ENCODE data around the gene CCDC33.

The CCDC33 gene

DNA sequence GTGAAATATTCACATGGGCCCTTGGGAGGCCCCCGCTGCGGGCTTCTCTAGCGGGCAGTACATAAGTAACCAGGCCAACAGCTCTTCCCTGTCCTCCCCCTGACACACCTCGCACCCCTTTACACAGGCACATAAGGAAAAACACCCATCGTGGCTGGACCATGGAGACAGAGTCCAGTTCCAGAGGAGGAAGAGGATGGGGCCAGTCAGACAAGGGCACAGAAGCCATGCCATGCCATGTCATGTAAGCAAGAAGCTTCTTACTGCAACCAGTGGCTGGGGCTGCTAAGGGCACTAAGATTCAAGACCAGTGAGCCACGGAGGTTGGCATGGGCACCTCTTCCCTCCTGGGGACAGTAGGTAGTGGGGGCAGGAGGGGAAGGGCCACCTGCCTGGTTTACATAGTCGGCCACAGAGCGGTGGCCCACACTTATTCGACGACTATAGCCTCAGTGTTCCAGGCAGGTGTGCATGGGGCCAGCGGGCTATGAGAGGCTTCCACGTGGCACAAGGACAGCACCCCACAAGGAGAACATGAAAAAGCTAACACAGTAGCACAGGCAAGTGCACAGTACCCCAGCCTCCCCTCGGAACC, 137.0 kb downstream of the CCDC33 start:
- CTCF ChIA-PET = interaction anchor here (0.5 to 2.6 kb wide), 9 partner anchors 10 to 927 kb away, joined by 3 to 9 read pairs (median 5); no protein-coding TSS in a partner anchor
- TF ChIP-seq, protein P1, sequence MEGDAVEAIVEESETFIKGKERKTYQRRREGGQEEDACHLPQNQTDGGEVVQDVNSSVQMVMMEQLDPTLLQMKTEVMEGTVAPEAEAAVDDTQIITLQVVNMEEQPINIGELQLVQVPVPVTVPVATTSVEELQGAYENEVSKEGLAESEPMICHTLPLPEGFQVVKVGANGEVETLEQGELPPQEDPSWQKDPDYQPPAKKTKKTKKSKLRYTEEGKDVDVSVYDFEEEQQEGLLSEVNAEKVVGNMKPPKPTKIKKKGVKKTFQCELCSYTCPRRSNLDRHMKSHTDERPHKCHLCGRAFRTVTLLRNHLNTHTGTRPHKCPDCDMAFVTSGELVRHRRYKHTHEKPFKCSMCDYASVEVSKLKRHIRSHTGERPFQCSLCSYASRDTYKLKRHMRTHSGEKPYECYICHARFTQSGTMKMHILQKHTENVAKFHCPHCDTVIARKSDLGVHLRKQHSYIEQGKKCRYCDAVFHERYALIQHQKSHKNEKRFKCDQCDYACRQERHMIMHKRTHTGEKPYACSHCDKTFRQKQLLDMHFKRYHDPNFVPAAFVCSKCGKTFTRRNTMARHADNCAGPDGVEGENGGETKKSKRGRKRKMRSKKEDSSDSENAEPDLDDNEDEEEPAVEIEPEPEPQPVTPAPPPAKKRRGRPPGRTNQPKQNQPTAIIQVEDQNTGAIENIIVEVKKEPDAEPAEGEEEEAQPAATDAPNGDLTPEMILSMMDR (conservative IDR thresholded peaks at IDR 0.05; ENCODE audit: low read depth) = no peak
- no peak overlapping the region for H3K27ac ChIP-seq
- POLR2A ChIA-PET (ENCODE audit: low non-redundant PET) = no interaction called here
- no peak for DNase-seq (ENCODE audit: low spot score)

DNA sequence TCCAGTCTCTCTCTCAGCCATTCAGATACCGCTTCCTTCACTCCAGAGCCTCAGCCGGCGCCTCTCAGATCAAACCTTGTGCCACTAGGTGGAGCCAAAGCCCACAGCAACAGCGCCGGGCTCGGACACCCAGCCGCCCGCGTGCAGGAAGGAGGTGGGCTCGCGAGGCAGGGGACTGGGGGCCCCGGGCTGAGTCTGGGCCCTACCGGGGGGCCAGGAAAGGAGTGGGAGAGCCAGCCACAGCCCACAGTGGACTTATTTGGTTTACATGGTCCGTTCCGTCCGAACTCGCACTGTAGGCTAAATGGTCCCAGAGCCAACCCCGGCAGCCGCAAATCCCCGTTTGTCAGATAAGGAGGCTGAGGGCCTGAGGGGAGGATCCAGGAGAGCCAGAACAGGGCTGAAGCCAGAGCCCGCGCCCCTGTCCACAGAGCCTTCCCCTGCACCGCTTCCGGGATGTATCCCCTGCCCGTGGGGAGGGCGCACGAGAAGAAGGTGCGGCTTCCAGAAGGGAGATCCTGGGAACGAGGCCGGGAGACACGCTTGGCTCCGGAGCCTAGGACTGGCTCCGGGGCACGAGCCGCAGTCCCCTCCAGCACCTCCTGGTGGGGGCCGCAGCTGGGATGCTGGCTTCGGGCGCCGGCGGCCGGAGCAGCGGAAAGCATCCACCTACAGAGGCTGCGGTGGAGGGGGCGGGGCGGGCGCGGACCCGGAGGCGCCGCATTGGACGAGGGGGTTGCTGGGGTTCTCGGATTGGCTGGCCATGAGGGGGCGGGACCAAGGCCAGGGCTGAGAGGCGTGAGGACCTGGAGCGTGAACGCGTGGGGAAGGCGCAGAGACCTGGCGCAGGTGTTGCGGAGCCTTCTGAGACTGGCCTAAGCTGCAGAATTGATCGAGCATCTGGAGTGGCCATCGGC, 137.9 kb downstream of the CCDC33 start:
- DNase-seq (ENCODE audit: low spot score) = peak; percentile 99
- ChIA-PET CTCF (interaction anchor here (0.5 to 2.6 kb wide), 27 partner anchors 9 to 926 kb away, joined by 3 to 16 read pairs (median 4); no protein-coding TSS in a partner anchor), POLR2A (ENCODE audit: low non-redundant PET) (no interaction called here)
- TF ChIP-seq, protein P1 (conservative IDR thresholded peaks at IDR 0.05; ENCODE audit: low read depth) = peak; percentile 90
- peak overlapping the region; percentile 66 for H3K27ac ChIP-seq

DNA sequence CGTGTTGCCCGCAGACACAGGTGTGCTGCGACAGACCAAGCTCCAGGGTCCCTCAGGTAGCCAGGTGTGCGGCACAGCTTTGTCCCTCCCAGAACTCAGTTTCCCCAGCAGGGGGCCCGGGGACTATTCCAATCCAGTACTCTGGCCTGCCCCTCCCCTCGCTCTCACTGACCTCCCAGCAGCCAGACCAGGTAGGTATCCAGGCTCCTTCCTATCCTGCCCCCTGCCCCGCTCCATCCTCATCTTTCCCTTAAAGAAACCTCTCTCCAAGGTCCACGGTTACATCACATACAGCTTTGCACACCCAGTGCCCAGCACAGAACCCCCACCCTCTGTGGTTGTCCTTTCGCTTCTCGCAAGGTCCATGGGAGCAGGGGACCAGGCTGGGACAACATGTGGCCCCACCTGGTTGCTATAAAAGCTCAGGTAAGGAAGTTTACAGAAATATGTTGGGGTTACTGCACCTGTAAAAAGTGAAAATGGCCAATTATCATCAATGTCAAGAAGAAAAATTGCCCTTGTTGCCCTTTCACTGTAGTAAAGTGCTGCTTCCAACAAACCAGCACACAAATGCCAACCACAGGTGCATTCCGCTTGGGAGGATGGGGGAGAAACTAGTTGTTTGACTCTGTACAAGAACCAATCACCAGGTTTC, 138.6 kb downstream of the CCDC33 start:
- TF ChIP-seq, protein P1 (conservative IDR thresholded peaks at IDR 0.05; ENCODE audit: low read depth) = no peak
- ChIA-PET CTCF (interaction anchor here (0.5 to 2.6 kb wide), 22 partner anchors 8 to 624 kb away, joined by 3 to 16 read pairs (median 4); no protein-coding TSS in a partner anchor), POLR2A (ENCODE audit: low non-redundant PET) (no interaction called here)
- DNase-seq (ENCODE audit: low spot score) = no peak
- no peak overlapping the region for H3K27ac ChIP-seq

GRCh38 chr15:74375303-74375693, 139.2 kb downstream of the CCDC33 start:
- POLR2A ChIA-PET (ENCODE audit: low non-redundant PET) = no interaction called here
- CTCF ChIA-PET = interaction anchor here (0.5 to 2.6 kb wide), 10 partner anchors 8 to 260 kb away, joined by 3 to 16 read pairs (median 4); no protein-coding TSS in a partner anchor
- TF ChIP-seq, protein P1 (conservative IDR thresholded peaks at IDR 0.05; ENCODE audit: low read depth) = peak; percentile 98

DNA sequence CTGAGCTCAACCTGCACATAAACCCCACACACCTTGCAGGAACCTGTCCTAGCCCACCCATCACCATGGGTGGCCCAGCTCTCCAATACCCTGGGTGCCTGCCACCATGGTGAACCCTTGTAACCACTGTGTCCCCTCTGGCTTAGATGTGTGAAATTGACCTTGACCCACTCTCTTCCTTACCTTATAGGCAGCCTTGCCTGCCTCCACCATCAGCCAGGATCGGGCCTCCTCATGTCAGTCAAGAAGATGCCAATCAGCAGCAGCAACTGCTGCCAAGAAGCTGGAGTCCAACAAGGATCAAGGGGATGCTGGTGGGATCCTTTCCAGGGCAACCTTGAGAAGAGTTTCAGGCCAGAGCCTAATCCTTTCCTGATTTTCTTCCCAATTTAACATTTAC, 140.1 kb downstream of the CCDC33 start:
- ChIA-PET POLR2A (ENCODE audit: low non-redundant PET) (no interaction called here), CTCF (interaction anchor here (0.6 to 2.6 kb wide), 11 partner anchors 12 to 1331 kb away, joined by 3 to 16 read pairs (median 4); no protein-coding TSS in a partner anchor)
- H3K27ac ChIP-seq = no peak overlapping the region
- TF ChIP-seq, protein P1 (conservative IDR thresholded peaks at IDR 0.05; ENCODE audit: low read depth) = no peak
- no peak for DNase-seq (ENCODE audit: low spot score)

More at GRCh38 chr15:74375303-74375693, 139.2 kb downstream of the CCDC33 start:
- H3K27ac ChIP-seq = no peak overlapping the region
- peak; percentile 76 for DNase-seq (ENCODE audit: low spot score)

Data from RWPE1 (cell line).